Muscle of leg (tissue), 11 donors: Measurements from ENCODE around the gene CPSF4. TPM values are rescaled to one million over a fixed set of nuclear protein-coding genes. Genes with fewer than 3 reads are reported as not detected.

Experiments used
- DNase-seq: peaks from one replicate; pipeline ENCODE4 v3.0.0; 2013
- H3K27ac ChIP-seq: one replicate; pipeline ENCODE4 v1.5.1; 2013; ENCODE audit warnings: mild to moderate bottlenecking, low read length, control low read depth
- H3K27me3 ChIP-seq: one replicate; pipeline ENCODE4 v1.6.1; 2013; ENCODE audit warnings: low read length; ENCODE audit not compliant: control insufficient read depth, insufficient read depth
- H3K36me3 ChIP-seq: one replicate; pipeline ENCODE4 v1.6.1; 2013; ENCODE audit warnings: low read length; ENCODE audit not compliant: control insufficient read depth, insufficient read depth
- H3K4me1 ChIP-seq: one replicate; pipeline ENCODE4 v1.6.1; 2013; ENCODE audit warnings: low read length; ENCODE audit not compliant: control insufficient read depth, insufficient read depth
- H3K4me3 ChIP-seq: one replicate; pipeline ENCODE4 v1.5.1; 2013; ENCODE audit warnings: low read length, control low read depth
- H3K9me3 ChIP-seq: replicated peaks from 2 replicates; pipeline ENCODE4 v1.6.1; 2013; ENCODE audit warnings: low read depth, low read length; ENCODE audit not compliant: control insufficient read depth
- WGBS: methylation state at CpG from one replicate; pipeline ENCODE4 v1.1.5; 2013; ENCODE audit warnings: missing lambda C conversion rate; ENCODE audit not compliant: insufficient coverage; 5-methylcytosine and 5-hydroxymethylcytosine counted together
- polyA plus RNA-seq, 8 donors: library from polyadenylated mRNA; unstranded; fragments of 120-200 nt; gene quantifications; one replicate each; pipeline versions ENCODE4 v1.2.1 to v1.2.3, GENCODE V29; 2013; ENCODE audit warnings: inconsistent platforms in 1 of 8, low replicate concordance in 1 of 8; ENCODE audit not compliant: insufficient read length in 8 of 8, insufficient read depth in 1 of 8
- total RNA-seq: library from RNA; stranded (reverse); fragments of 120-200 nt; gene quantifications from one replicate; pipeline ENCODE4 v1.2.4, GENCODE V29; 2013

Gene CPSF4
- total and polyA plus RNA-seq, 9 donors = 29.2 to 48.3 (median 35.5) TPM

GRCh38 chr7:99446096-99446495 lies 7.4 kb downstream of the CPSF4 start:
- no peaks in the 10 kb centered on the region for H3K27me3 ChIP-seq
- no peak overlapping the region for H3K27ac ChIP-seq
- no peaks in the 10 kb centered on the region for H3K9me3 ChIP-seq
- H3K4me3 ChIP-seq = no peak overlapping the region
- H3K4me1 ChIP-seq = peaks cover 11% of the 10 kb centered on the region
- H3K36me3 ChIP-seq = peaks cover 71% of the 10 kb centered on the region
- no peak for DNase-seq
- WGBS = 87% methylated on average over 4 of the region's 4 CpGs

GRCh38 chr7:99447943-99448342 lies 9.2 kb downstream of the CPSF4 start:
- Histone ChIP-seq H3K27ac (no peak overlapping the region), H3K9me3 (no peaks in the 10 kb centered on the region), H3K36me3 (peaks cover 85% of the 10 kb centered on the region), H3K4me1 (no peaks in the 10 kb centered on the region), H3K4me3 (no peak overlapping the region), H3K27me3 (no peaks in the 10 kb centered on the region)
- DNase-seq = no peak
- 86% methylated on average over 10 of the region's 10 CpGs for WGBS

- Histone ChIP-seq H3K9me3 (no peaks in the 10 kb centered on the region), H3K27ac (no peak overlapping the region), H3K4me1 (no peaks in the 10 kb centered on the region), H3K4me3 (no peak overlapping the region), H3K36me3 (peaks cover 85% of the 10 kb centered on the region), H3K27me3 (no peaks in the 10 kb centered on the region)
- no peak for DNase-seq
- 89% methylated on average over 9 of the region's 10 CpGs for WGBS
Observed at GRCh38 chr7:99448855-99449254, 10.1 kb downstream of the CPSF4 start.

- no peak overlapping the region for H3K4me3 ChIP-seq
- H3K27me3 ChIP-seq = no peaks in the 10 kb centered on the region
- WGBS = 88% methylated on average over 5 of the region's 5 CpGs
- no peaks in the 10 kb centered on the region for H3K4me1 ChIP-seq
- DNase-seq = no peak
- H3K9me3 ChIP-seq = no peaks in the 10 kb centered on the region
- no peak overlapping the region for H3K27ac ChIP-seq
- peaks cover 87% of the 10 kb centered on the region for H3K36me3 ChIP-seq
Observed at GRCh38 chr7:99449326-99449725, 10.6 kb downstream of the CPSF4 start.

- DNase-seq = no peak
- 68% methylated on average over 4 of the region's 8 CpGs for WGBS
- Histone ChIP-seq H3K27ac (no peak overlapping the region), H3K27me3 (no peaks in the 10 kb centered on the region), H3K9me3 (no peaks in the 10 kb centered on the region), H3K4me1 (peaks cover 19% of the 10 kb centered on the region), H3K36me3 (peaks cover 93% of the 10 kb centered on the region), H3K4me3 (no peak overlapping the region)
Observed at GRCh38 chr7:99451936-99452335, 13.2 kb downstream of the CPSF4 start.

- WGBS = 81% methylated on average over 13 of the region's 13 CpGs
- no peak overlapping the region for H3K27ac ChIP-seq
- no peak for DNase-seq
Observed at GRCh38 chr7:99452541-99452940, 13.8 kb downstream of the CPSF4 start.

GRCh38 chr7:99453105-99453504 lies 14.4 kb downstream of the CPSF4 start:
- Histone ChIP-seq H3K4me3 (no peak overlapping the region), H3K27ac (no peak overlapping the region), H3K36me3 (peaks cover 97% of the 10 kb centered on the region), H3K27me3 (no peaks in the 10 kb centered on the region), H3K9me3 (no peaks in the 10 kb centered on the region), H3K4me1 (peaks cover 31% of the 10 kb centered on the region)
- 92% methylated on average over 6 of the region's 11 CpGs for WGBS
- no peak for DNase-seq

More at GRCh38 chr7:99452541-99452940, 13.8 kb downstream of the CPSF4 start:
- H3K4me1 ChIP-seq = peaks cover 25% of the 10 kb centered on the region
- H3K36me3 ChIP-seq = peaks cover 97% of the 10 kb centered on the region
- H3K4me3 ChIP-seq = no peak overlapping the region
- H3K9me3 ChIP-seq = no peaks in the 10 kb centered on the region
- H3K27me3 ChIP-seq = no peaks in the 10 kb centered on the region

- H3K27me3 ChIP-seq = no peaks in the 10 kb centered on the region
- H3K27ac ChIP-seq = peak overlapping the region; percentile 15
- H3K4me3 ChIP-seq = no peak overlapping the region
- 70% methylated on average over 5 of the region's 9 CpGs for WGBS
- no peaks in the 10 kb centered on the region for H3K9me3 ChIP-seq
- DNase-seq = no peak
- peaks cover 36% of the 10 kb centered on the region for H3K4me1 ChIP-seq
- H3K36me3 ChIP-seq = peaks cover 96% of the 10 kb centered on the region
Observed at GRCh38 chr7:99455874-99456273, 17.1 kb downstream of the CPSF4 start.

GRCh38 chr7:99456288-99456687 lies 17.5 kb downstream of the CPSF4 start:
- no peaks in the 10 kb centered on the region for H3K27me3 ChIP-seq
- 54% methylated on average over 10 of the region's 13 CpGs for WGBS
- H3K4me3 ChIP-seq = no peak overlapping the region
- peaks cover 93% of the 10 kb centered on the region for H3K36me3 ChIP-seq
- H3K27ac ChIP-seq = peak overlapping the region; percentile 40
- H3K9me3 ChIP-seq = no peaks in the 10 kb centered on the region
- H3K4me1 ChIP-seq = peaks cover 36% of the 10 kb centered on the region
- peak; percentile 37 for DNase-seq

- Histone ChIP-seq H3K27ac (peak overlapping the region; percentile 40), H3K4me1 (peaks cover 36% of the 10 kb centered on the region), H3K36me3 (peaks cover 86% of the 10 kb centered on the region), H3K9me3 (no peaks in the 10 kb centered on the region), H3K27me3 (no peaks in the 10 kb centered on the region), H3K4me3 (no peak overlapping the region)
- 72% methylated on average over 5 of the region's 6 CpGs for WGBS
- no peak for DNase-seq
Observed at GRCh38 chr7:99457050-99457649, 18.4 kb downstream of the CPSF4 start.
